Progenitor cell of endocrine pancreas (in vitro differentiated cells): ENCODE measurements around the gene CXCL8. TPM values are rescaled to one million over a fixed set of nuclear protein-coding genes. Genes with fewer than 3 reads are reported as not detected.

Experiments
- DNase-seq: peaks from one replicate; pipeline ENCODE4 v3.0.0; 2021; ENCODE audit warnings: low spot score; ENCODE audit not compliant: unreplicated experiment
- H3K27ac Mint-ChIP-seq: 2 replicates; pipeline ENCODE4 v1.8.0; 2021; ENCODE audit warnings: mild to moderate bottlenecking, moderate library complexity, mixed read lengths
- H3K27me3 Mint-ChIP-seq: 2 replicates; pipeline ENCODE4 v1.8.0; 2021; ENCODE audit warnings: mixed read lengths
- H3K36me3 Mint-ChIP-seq: 2 replicates; pipeline ENCODE4 v1.8.0; 2022; ENCODE audit warnings: mixed read lengths; ENCODE audit not compliant: insufficient read depth
- H3K4me1 Mint-ChIP-seq: 2 replicates; pipeline ENCODE4 v1.8.0; 2021; ENCODE audit warnings: low read depth, mixed read lengths
- H3K4me3 Mint-ChIP-seq: 2 replicates; pipeline ENCODE4 v1.8.0; 2021; ENCODE audit warnings: low read depth, mild to moderate bottlenecking, moderate library complexity, mixed read lengths
- H3K9me3 Mint-ChIP-seq: 2 replicates; pipeline ENCODE4 v1.8.0; 2021; ENCODE audit warnings: low read depth, mixed read lengths
- CTCF ChIP-seq: fragments of 200-600 bp; sonication (generic); IDR thresholded peaks from one replicate; pipeline ENCODE4 v1.5.0; 2021; ENCODE audit warnings: antibody characterized with exemption, mild to moderate bottlenecking; ENCODE audit not compliant: unreplicated experiment
- total RNA-seq: library from RNA; stranded (reverse); gene quantifications from 2 replicates; pipeline ENCODE4 v1.2.1, GENCODE V29; 2021

Gene CXCL8
- total RNA-seq, 1 donor from 2014 or later: 0.84 TPM

- DNase-seq: peak; percentile 19
- H3K4me3 Mint-ChIP-seq: no peak overlapping the region
- no peaks in the 10 kb centered on the region for H3K27me3 Mint-ChIP-seq
- peak; percentile 85 for TF ChIP-seq CTCF
- peaks cover 8% of the 10 kb centered on the region for H3K4me1 Mint-ChIP-seq
- no peak overlapping the region for H3K27ac Mint-ChIP-seq
- no peaks in the 10 kb centered on the region for H3K9me3 Mint-ChIP-seq
- H3K36me3 Mint-ChIP-seq: no peaks in the 10 kb centered on the region
Measured at GRCh38 chr4:73729534-73730165, 10.7 kb upstream of the CXCL8 start.

GRCh38 chr4:73730292-73730691 lies 10.1 kb upstream of the CXCL8 start:
- no peaks in the 10 kb centered on the region for H3K27me3 Mint-ChIP-seq
- no peaks in the 10 kb centered on the region for H3K9me3 Mint-ChIP-seq
- no peak for TF ChIP-seq CTCF
- H3K27ac Mint-ChIP-seq: no peak overlapping the region
- H3K4me3 Mint-ChIP-seq: no peak overlapping the region
- no peaks in the 10 kb centered on the region for H3K36me3 Mint-ChIP-seq
- peaks cover 10% of the 10 kb centered on the region for H3K4me1 Mint-ChIP-seq
- no peak for DNase-seq

- Mint-ChIP-seq H3K4me3 (no peak overlapping the region), H3K4me1 (peaks cover 10% of the 10 kb centered on the region), H3K27me3 (no peaks in the 10 kb centered on the region), H3K36me3 (no peaks in the 10 kb centered on the region), H3K27ac (no peak overlapping the region), H3K9me3 (no peaks in the 10 kb centered on the region)
- TF ChIP-seq CTCF: no peak
- DNase-seq: no peak
Measured at GRCh38 chr4:73730867-73731266, 9.5 kb upstream of the CXCL8 start.

GRCh38 chr4:73731968-73732610 lies 8.3 kb upstream of the CXCL8 start:
- H3K27me3 Mint-ChIP-seq: no peaks in the 10 kb centered on the region
- H3K4me3 Mint-ChIP-seq: no peak overlapping the region
- no peak overlapping the region for H3K27ac Mint-ChIP-seq
- H3K36me3 Mint-ChIP-seq: no peaks in the 10 kb centered on the region
- H3K4me1 Mint-ChIP-seq: peaks cover 11% of the 10 kb centered on the region
- no peaks in the 10 kb centered on the region for H3K9me3 Mint-ChIP-seq
- DNase-seq: no peak
- no peak for TF ChIP-seq CTCF

- H3K4me1 Mint-ChIP-seq: peaks cover 11% of the 10 kb centered on the region
- H3K36me3 Mint-ChIP-seq: no peaks in the 10 kb centered on the region
- no peak overlapping the region for H3K27ac Mint-ChIP-seq
- TF ChIP-seq CTCF: no peak
- H3K4me3 Mint-ChIP-seq: no peak overlapping the region
- no peaks in the 10 kb centered on the region for H3K27me3 Mint-ChIP-seq
- DNase-seq: no peak
- H3K9me3 Mint-ChIP-seq: no peaks in the 10 kb centered on the region
Measured at GRCh38 chr4:73732759-73733431, 7.5 kb upstream of the CXCL8 start.
